Peyer's patch (tissue), 4 donors: ENCODE results near the gene TSPAN12.

ENCODE experiments used
- POLR2A ChIP-seq, 2 donors: fragments of 450-650 bp; IDR thresholded peaks; one replicate each; pipeline ENCODE4 v1.5.1; 2017; ENCODE audit warnings: antibody characterized with exemption in 2 of 2, mild to moderate bottlenecking in 2 of 2, moderate library complexity in 2 of 2
- TF ChIP-seq, protein P1 (sequence below), 6 experiments: fragments of 450-650 bp in 4 of 6; fragments of 200-600 bp in 2 of 6; sonication (generic) in 1 of 6; IDR thresholded peaks; one replicate each; pipeline ENCODE4 v1.5.1; 2017 to 2019; ENCODE audit warnings: antibody characterized with exemption in 6 of 6, mild to moderate bottlenecking in 3 of 6, moderate library complexity in 1 of 6

GRCh38 chr7:120836556-120837115 lies 21.3 kb downstream of the TSPAN12 start:
- TF ChIP-seq, protein P1, sequence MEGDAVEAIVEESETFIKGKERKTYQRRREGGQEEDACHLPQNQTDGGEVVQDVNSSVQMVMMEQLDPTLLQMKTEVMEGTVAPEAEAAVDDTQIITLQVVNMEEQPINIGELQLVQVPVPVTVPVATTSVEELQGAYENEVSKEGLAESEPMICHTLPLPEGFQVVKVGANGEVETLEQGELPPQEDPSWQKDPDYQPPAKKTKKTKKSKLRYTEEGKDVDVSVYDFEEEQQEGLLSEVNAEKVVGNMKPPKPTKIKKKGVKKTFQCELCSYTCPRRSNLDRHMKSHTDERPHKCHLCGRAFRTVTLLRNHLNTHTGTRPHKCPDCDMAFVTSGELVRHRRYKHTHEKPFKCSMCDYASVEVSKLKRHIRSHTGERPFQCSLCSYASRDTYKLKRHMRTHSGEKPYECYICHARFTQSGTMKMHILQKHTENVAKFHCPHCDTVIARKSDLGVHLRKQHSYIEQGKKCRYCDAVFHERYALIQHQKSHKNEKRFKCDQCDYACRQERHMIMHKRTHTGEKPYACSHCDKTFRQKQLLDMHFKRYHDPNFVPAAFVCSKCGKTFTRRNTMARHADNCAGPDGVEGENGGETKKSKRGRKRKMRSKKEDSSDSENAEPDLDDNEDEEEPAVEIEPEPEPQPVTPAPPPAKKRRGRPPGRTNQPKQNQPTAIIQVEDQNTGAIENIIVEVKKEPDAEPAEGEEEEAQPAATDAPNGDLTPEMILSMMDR (IDR thresholded peaks at IDR 0.05): no peak
- no peak for TF ChIP-seq POLR2A (IDR thresholded peaks at IDR 0.05)
